Panc1 (cell line): ENCODE measurements around the gene FECH. TPM values are rescaled to one million over a fixed set of nuclear protein-coding genes. Genes with fewer than 3 reads are reported as not detected.

ENCODE experiments used
- ATAC-seq: fragments of 200-7000 bp; cut with Tn5 transposase; 2 replicates; pipeline ENCODE4 v1.9.1; 2020; ENCODE audit warnings: mild to moderate bottlenecking, moderate library complexity
- Bru-seq: library from RNA; stranded (reverse); fragments of 400-500 nt; gene quantifications from one replicate; lab custom pipeline; 2021; lab: Mats Ljungman, UMichigan
- BruChase-seq, 2 experiments: library from RNA; stranded (reverse); fragments of 400-500 nt; gene quantifications; one replicate each; lab custom pipeline; 2021; lab: Mats Ljungman, UMichigan
- BruUV-seq: library from RNA; stranded (reverse); fragments of 400-500 nt; replicated peaks from 2 replicates; lab custom pipeline; 2021; lab: Mats Ljungman, UMichigan
- CTCF ChIA-PET: fragments of 300-600 bp; sonication (Branson Sonifier 250); formaldehyde crosslinking; loops from one replicate; lab custom pipeline; 2022; ENCODE audit warnings: antibody characterized with exemption; lab: Charles Lee
- POLR2A ChIA-PET: fragments of 300-600 bp; sonication (Branson Sonifier 250); formaldehyde crosslinking; loops from one replicate; lab custom pipeline; 2022; ENCODE audit warnings: antibody characterized with exemption; lab: Charles Lee
- DNase-seq: peaks from one replicate; pipeline ENCODE4 v3.0.0-alpha.2; 2010; ENCODE audit warnings: low read depth, low spot score
- H3K27ac ChIP-seq: 2 replicates; pipeline ENCODE4 v1.5.1; 2011; ENCODE audit warnings: mild to moderate bottlenecking, low read length, inconsistent platforms
- H3K27me3 ChIP-seq: fragments of 200-500 bp; sonication (Bioruptor generic); 2 replicates; pipeline ENCODE4 v1.6.0; 2014; ENCODE audit warnings: low read length, inconsistent platforms; ENCODE audit not compliant: control insufficient read depth, insufficient read depth
- H3K36me3 ChIP-seq: fragments of 200-500 bp; sonication (Bioruptor generic); 2 replicates; pipeline ENCODE4 v1.5.1; 2014; ENCODE audit warnings: inconsistent platforms, mild to moderate bottlenecking, low read length, moderate library complexity; ENCODE audit not compliant: control insufficient read depth, insufficient read depth
- H3K4me1 ChIP-seq: 2 replicates; pipeline ENCODE4 v1.5.1; 2011; ENCODE audit warnings: inconsistent platforms, mild to moderate bottlenecking, low read length, moderate library complexity; ENCODE audit not compliant: control insufficient read depth, insufficient read depth
- H3K4me3 ChIP-seq, 2 experiments: 2 replicates each; pipeline ENCODE4 v1.5.1; 2011 to 2012; ENCODE audit warnings: low read depth in 2 of 2, low read length in 2 of 2, mild to moderate bottlenecking in 2 of 2, inconsistent platforms in 1 of 2, moderate library complexity in 1 of 2
- H3K9me3 ChIP-seq: fragments of 200-500 bp; sonication (Bioruptor generic); 2 replicates; pipeline ENCODE4 v1.5.1; 2014; ENCODE audit warnings: low read depth, mild to moderate bottlenecking, inconsistent platforms, low read length, moderate library complexity; ENCODE audit not compliant: control insufficient read depth, insufficient read depth
- CTCF ChIP-seq: fragments of 450-650 bp; IDR thresholded peaks from 2 replicates; pipeline ENCODE4 v1.5.1; 2017; ENCODE audit warnings: mild to moderate bottlenecking
- POLR2AphosphoS5 ChIP-seq: IDR thresholded peaks from 2 replicates; pipeline ENCODE4 v1.6.1; 2012; ENCODE audit warnings: mild to moderate bottlenecking, low read depth, low read length, moderate library complexity
- SIN3A ChIP-seq: IDR thresholded peaks from 2 replicates; pipeline ENCODE4 v1.6.1; 2012; ENCODE audit warnings: low read depth, mild to moderate bottlenecking, low read length, moderate library complexity, borderline replicate concordance; ENCODE audit not compliant: insufficient read depth
- TCF7L2 ChIP-seq: IDR thresholded peaks from 2 replicates; pipeline ENCODE4 v1.6.1; 2011; ENCODE audit warnings: mild to moderate bottlenecking, low read depth, low read length, inconsistent platforms
- in situ Hi-C: cut with HindIII; loops from 2 replicates; pipeline ENCODE4 v1.10.0; 2016; ENCODE audit warnings: low sequenced_read_pairs, low pct_unique_long_range_greater_than_20kb
- intact Hi-C: fragments of 100-400 bp; cut with micrococcal nuclease; formaldehyde crosslinking; loops from one replicate; pipeline ENCODE4 v1.10.0; 2022; ENCODE audit not compliant: unreplicated experiment
- long read RNA-seq: library from polyadenylated mRNA; unstranded; transcript quantifications from one replicate; pipeline ENCODE4 v2.0.0, GENCODE V29; 2021; ENCODE audit not compliant: unreplicated experiment
- polyA plus RNA-seq: library from polyadenylated mRNA; unstranded; fragments of >200 nt; gene quantifications from one replicate; pipeline ENCODE4 v1.2.1, GENCODE V29; 2012; ENCODE audit warnings: missing spikeins; ENCODE audit not compliant: insufficient read length
- total RNA-seq: library from RNA; stranded (reverse); gene quantifications from one replicate; pipeline ENCODE4 v1.2.1, GENCODE V29; 2021; ENCODE audit not compliant: unreplicated experiment
- TF ChIP-seq, protein P1 (sequence below), 2 experiments: IDR thresholded peaks; 2 replicates each; pipeline ENCODE4 v1.6.1; 2011 to 2012; ENCODE audit warnings: low read depth in 2 of 2, control low read depth in 1 of 2, low read length in 1 of 2, mild to moderate bottlenecking in 1 of 2, moderate library complexity in 1 of 2; ENCODE audit not compliant: insufficient read depth in 1 of 2

FECH gene, protein sequence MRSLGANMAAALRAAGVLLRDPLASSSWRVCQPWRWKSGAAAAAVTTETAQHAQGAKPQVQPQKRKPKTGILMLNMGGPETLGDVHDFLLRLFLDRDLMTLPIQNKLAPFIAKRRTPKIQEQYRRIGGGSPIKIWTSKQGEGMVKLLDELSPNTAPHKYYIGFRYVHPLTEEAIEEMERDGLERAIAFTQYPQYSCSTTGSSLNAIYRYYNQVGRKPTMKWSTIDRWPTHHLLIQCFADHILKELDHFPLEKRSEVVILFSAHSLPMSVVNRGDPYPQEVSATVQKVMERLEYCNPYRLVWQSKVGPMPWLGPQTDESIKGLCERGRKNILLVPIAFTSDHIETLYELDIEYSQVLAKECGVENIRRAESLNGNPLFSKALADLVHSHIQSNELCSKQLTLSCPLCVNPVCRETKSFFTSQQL
- total RNA-seq (25.2 TPM), Bru-seq, nascent RNA (percentile 59 among the genes with signal in this experiment), BruChase-seq, experiment 1, labeled RNA remaining after a 2-hour chase (percentile 62 among the genes with signal in this experiment), BruChase-seq, experiment 2, labeled RNA remaining after a 6-hour chase (percentile 72 among the genes with signal in this experiment)
- 32.3 TPM for polyA plus RNA-seq
- long read RNA-seq, transcript FECH-201 (11 exons, 3,853 nt): major isoform, 47 of 65 reads
- long read RNA-seq, partial matches to known transcripts: 6 of 65 reads
- long read RNA-seq, other reads (novel, unspliced or antisense): 8 of 65 reads

DNA sequence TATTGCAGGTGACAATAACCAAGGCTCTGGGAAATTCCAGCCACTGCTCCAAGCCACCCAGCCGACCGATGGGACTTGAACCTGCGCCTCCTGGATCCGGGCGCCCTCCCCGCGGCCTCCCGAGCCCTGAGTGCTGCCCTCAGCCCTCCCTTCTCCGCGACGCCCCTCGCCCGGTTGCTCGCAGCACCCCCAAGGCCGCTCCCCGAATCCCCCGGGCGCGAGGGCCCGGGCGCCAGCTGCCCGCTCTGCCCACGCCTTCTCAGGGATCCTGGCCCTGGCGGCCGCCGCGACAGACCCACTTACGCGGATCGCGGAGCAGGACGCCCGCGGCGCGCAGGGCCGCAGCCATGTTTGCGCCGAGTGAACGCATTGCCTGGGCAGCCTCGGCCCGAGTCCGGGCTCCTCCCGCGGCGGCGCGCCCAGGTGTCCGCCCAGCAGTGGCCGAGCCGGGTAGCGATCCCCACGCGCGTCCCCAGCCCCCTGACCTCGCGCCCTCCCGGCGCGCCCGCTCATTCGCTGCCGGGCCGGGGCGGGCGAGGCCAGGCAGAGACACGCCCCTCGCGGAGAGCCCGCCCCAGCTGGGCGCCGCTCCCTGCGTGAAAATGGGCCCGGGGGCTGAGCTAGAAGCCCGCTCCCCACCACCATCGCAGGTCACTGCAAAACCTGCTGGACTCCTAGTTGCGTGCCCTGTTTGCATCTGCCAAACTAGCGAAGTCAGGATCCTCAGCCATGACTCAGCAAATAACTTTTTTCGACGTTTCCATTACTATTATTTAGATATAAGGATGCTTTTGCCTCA, at the start of gene FECH:
FECH (minus strand) TSS at position 452 of the 799 bp plus-strand sequence; CDS start at position 370, 82 bp downstream.
- H3K27ac ChIP-seq: peak within 1 kb of the TSS; percentile 79
- H3K9me3 ChIP-seq: no peaks in the 10 kb centered on the region
- DNase-seq (no peak), ATAC-seq (peak; percentile 95)
- BruUV-seq: no TSS peak
- CTCF ChIA-PET: no interaction called here
- no peaks in the 10 kb centered on the region for H3K27me3 ChIP-seq
- peak within 1 kb of the TSS; percentile 74 to 76 for H3K4me3 ChIP-seq
- peaks cover 14% of the 10 kb centered on the region; the same call in 1 of the 2 replicates for H3K4me1 ChIP-seq
- peaks cover 3% of the 10 kb centered on the region; the same call in 1 of the 2 replicates for H3K36me3 ChIP-seq
- POLR2A ChIA-PET: no interaction called here
- in situ Hi-C loops: no loop called here
- TF ChIP-seq, protein P1, sequence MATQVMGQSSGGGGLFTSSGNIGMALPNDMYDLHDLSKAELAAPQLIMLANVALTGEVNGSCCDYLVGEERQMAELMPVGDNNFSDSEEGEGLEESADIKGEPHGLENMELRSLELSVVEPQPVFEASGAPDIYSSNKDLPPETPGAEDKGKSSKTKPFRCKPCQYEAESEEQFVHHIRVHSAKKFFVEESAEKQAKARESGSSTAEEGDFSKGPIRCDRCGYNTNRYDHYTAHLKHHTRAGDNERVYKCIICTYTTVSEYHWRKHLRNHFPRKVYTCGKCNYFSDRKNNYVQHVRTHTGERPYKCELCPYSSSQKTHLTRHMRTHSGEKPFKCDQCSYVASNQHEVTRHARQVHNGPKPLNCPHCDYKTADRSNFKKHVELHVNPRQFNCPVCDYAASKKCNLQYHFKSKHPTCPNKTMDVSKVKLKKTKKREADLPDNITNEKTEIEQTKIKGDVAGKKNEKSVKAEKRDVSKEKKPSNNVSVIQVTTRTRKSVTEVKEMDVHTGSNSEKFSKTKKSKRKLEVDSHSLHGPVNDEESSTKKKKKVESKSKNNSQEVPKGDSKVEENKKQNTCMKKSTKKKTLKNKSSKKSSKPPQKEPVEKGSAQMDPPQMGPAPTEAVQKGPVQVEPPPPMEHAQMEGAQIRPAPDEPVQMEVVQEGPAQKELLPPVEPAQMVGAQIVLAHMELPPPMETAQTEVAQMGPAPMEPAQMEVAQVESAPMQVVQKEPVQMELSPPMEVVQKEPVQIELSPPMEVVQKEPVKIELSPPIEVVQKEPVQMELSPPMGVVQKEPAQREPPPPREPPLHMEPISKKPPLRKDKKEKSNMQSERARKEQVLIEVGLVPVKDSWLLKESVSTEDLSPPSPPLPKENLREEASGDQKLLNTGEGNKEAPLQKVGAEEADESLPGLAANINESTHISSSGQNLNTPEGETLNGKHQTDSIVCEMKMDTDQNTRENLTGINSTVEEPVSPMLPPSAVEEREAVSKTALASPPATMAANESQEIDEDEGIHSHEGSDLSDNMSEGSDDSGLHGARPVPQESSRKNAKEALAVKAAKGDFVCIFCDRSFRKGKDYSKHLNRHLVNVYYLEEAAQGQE (IDR thresholded peaks at IDR 0.05; ENCODE audit: insufficient read depth in 1 of 2, low read depth in 2 of 2, low read length in 1 of 2): no peak
- TF ChIP-seq POLR2AphosphoS5: no peak
- no peak for TF ChIP-seq TCF7L2
- no peak for TF ChIP-seq CTCF
- TF ChIP-seq SIN3A: no peak
- intact Hi-C loops: no loop called here

DNA sequence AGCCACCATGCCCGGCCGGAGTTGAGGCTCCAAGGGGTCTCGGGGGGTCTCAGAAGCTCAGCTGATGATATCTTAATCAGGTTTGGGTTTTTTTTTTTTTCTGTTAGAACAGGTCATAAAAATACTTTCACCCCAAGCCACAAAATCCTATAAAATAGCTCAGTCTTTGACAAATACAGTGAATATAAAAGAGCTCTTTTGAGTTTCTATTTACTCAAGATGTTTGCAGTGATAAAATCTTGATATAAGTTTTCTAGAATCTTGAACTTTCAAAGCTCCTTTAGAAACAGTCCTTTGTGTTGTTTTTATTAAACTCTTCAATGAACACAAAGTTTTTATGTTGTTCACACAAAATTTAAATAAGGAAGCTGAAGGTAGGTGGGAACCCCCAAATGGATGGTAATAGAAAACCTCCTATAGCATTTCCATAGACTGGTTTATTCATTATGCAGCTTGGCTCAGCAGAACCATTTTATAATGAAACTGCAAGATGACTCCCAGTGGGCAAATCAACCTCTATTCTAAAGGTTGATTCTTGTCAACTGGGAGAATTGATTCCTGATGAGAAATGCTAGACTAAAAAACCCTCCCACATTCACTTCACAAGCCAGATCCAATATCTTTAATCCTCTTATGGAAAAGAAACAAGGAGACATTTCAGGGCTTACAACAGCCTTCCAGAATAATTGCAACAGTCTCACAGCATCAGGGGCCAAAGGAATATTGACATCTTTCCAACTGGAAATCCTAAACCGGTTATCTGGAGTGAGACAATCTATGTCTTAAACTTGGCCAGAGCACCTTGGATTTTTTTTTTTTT, 48.7 kb upstream of the FECH start:
- no peaks in the 10 kb centered on the region for H3K27me3 ChIP-seq
- peaks cover 2% of the 10 kb centered on the region; the same call in 1 of the 2 replicates for H3K36me3 ChIP-seq
- CTCF ChIA-PET: no interaction called here
- H3K27ac ChIP-seq: peak overlapping the region; percentile 18; the same call in 1 of the 2 replicates
- H3K4me3 ChIP-seq: no peak overlapping the region
- POLR2A ChIA-PET: interaction anchor here (0.7 kb wide), 1 partner anchor 8 kb away, joined by 10 read pairs; no protein-coding TSS in a partner anchor
- BruUV-seq: no TSS peak
- no peak for DNase-seq
- H3K4me1 ChIP-seq: peaks cover 11% of the 10 kb centered on the region
- TF ChIP-seq CTCF (no peak), POLR2AphosphoS5 (no peak), SIN3A (no peak), TCF7L2 (peak; percentile 79)
- TF ChIP-seq, protein P1 (IDR thresholded peaks at IDR 0.05; ENCODE audit: insufficient read depth in 1 of 2, low read depth in 2 of 2, low read length in 1 of 2): no peak
- intact Hi-C loops: no loop called here
- no peak for ATAC-seq
- no peaks in the 10 kb centered on the region for H3K9me3 ChIP-seq
- in situ Hi-C loops: no loop called here
